ENCODE measurements around the gene TBPL2.

The TBPL2 gene

GRCh38 chr14:55381561-55381960 lies 58.9 kb downstream of the TBPL2 start:
- peaks cover 90% of the 10 kb centered on the region for H3K36me3 Mint-ChIP-seq (ENCODE audit: low read depth)
- no peaks in the 10 kb centered on the region for H3K9me3 Mint-ChIP-seq
- no peak overlapping the region for H3K27ac Mint-ChIP-seq
- intact Hi-C loops (cut with micrococcal nuclease) = no loop called here
- no peak overlapping the region for H3K4me3 Mint-ChIP-seq
- H3K4me1 Mint-ChIP-seq (ENCODE audit: low read depth) = no peaks in the 10 kb centered on the region
- H3K27me3 Mint-ChIP-seq = no peaks in the 10 kb centered on the region

GRCh38 chr14:55381040-55381439 lies 59.4 kb downstream of the TBPL2 start:
- Mint-ChIP-seq H3K27ac (peak overlapping the region; percentile 39), H3K4me1 (ENCODE audit: low read depth) (no peaks in the 10 kb centered on the region), H3K27me3 (no peaks in the 10 kb centered on the region), H3K9me3 (no peaks in the 10 kb centered on the region), H3K4me3 (no peak overlapping the region), H3K36me3 (ENCODE audit: low read depth) (peaks cover 92% of the 10 kb centered on the region)
- intact Hi-C loops (cut with micrococcal nuclease) = no loop called here

- intact Hi-C loops (cut with micrococcal nuclease) = no loop called here
- Mint-ChIP-seq H3K4me3 (no peak overlapping the region), H3K4me1 (ENCODE audit: low read depth) (no peaks in the 10 kb centered on the region), H3K36me3 (ENCODE audit: low read depth) (peaks cover 98% of the 10 kb centered on the region), H3K27me3 (no peaks in the 10 kb centered on the region), H3K27ac (no peak overlapping the region), H3K9me3 (no peaks in the 10 kb centered on the region)
Measured at GRCh38 chr14:55377236-55377635, 63.2 kb downstream of the TBPL2 start.

- Mint-ChIP-seq H3K4me3 (no peak overlapping the region), H3K36me3 (ENCODE audit: low read depth) (peaks cover 98% of the 10 kb centered on the region), H3K27me3 (no peaks in the 10 kb centered on the region), H3K9me3 (no peaks in the 10 kb centered on the region), H3K27ac (no peak overlapping the region), H3K4me1 (ENCODE audit: low read depth) (no peaks in the 10 kb centered on the region)
- intact Hi-C loops (cut with micrococcal nuclease) = no loop called here
Measured at GRCh38 chr14:55374771-55375170, 65.6 kb downstream of the TBPL2 start.

- intact Hi-C loops (cut with micrococcal nuclease) = no loop called here
- Mint-ChIP-seq H3K9me3 (no peaks in the 10 kb centered on the region), H3K36me3 (ENCODE audit: low read depth) (peaks cover 99% of the 10 kb centered on the region), H3K27me3 (no peaks in the 10 kb centered on the region), H3K4me3 (no peak overlapping the region), H3K4me1 (ENCODE audit: low read depth) (no peaks in the 10 kb centered on the region), H3K27ac (no peak overlapping the region)
Measured at GRCh38 chr14:55373784-55374705, 66.4 kb downstream of the TBPL2 start.

GRCh38 chr14:55372825-55373224 lies 67.6 kb downstream of the TBPL2 start:
- H3K27me3 Mint-ChIP-seq = no peaks in the 10 kb centered on the region
- H3K4me3 Mint-ChIP-seq = no peak overlapping the region
- peaks cover 99% of the 10 kb centered on the region for H3K36me3 Mint-ChIP-seq (ENCODE audit: low read depth)
- H3K4me1 Mint-ChIP-seq (ENCODE audit: low read depth) = no peaks in the 10 kb centered on the region
- intact Hi-C loops (cut with micrococcal nuclease) = no loop called here
- no peaks in the 10 kb centered on the region for H3K9me3 Mint-ChIP-seq
- H3K27ac Mint-ChIP-seq = no peak overlapping the region

- H3K36me3 Mint-ChIP-seq (ENCODE audit: low read depth) = peaks cover 99% of the 10 kb centered on the region
- H3K27ac Mint-ChIP-seq = no peak overlapping the region
- no peak overlapping the region for H3K4me3 Mint-ChIP-seq
- H3K4me1 Mint-ChIP-seq (ENCODE audit: low read depth) = no peaks in the 10 kb centered on the region
- intact Hi-C loops (cut with micrococcal nuclease) = no loop called here
- H3K9me3 Mint-ChIP-seq = no peaks in the 10 kb centered on the region
- no peaks in the 10 kb centered on the region for H3K27me3 Mint-ChIP-seq
Measured at GRCh38 chr14:55372423-55372822, 68.0 kb downstream of the TBPL2 start.

- H3K9me3 Mint-ChIP-seq = no peaks in the 10 kb centered on the region
- no peaks in the 10 kb centered on the region for H3K27me3 Mint-ChIP-seq
- H3K36me3 Mint-ChIP-seq (ENCODE audit: low read depth) = peaks cover 97% of the 10 kb centered on the region
- H3K4me1 Mint-ChIP-seq (ENCODE audit: low read depth) = no peaks in the 10 kb centered on the region
- H3K27ac Mint-ChIP-seq = no peak overlapping the region
- no peak overlapping the region for H3K4me3 Mint-ChIP-seq
- intact Hi-C loops (cut with micrococcal nuclease) = no loop called here
Measured at GRCh38 chr14:55370883-55371455, 69.4 kb downstream of the TBPL2 start.

GRCh38 chr14:55366271-55366670 lies 74.1 kb downstream of the TBPL2 start:
- peaks cover 82% of the 10 kb centered on the region for H3K36me3 Mint-ChIP-seq (ENCODE audit: low read depth)
- H3K27me3 Mint-ChIP-seq = no peaks in the 10 kb centered on the region
- H3K27ac Mint-ChIP-seq = no peak overlapping the region
- no peaks in the 10 kb centered on the region for H3K9me3 Mint-ChIP-seq
- intact Hi-C loops (cut with micrococcal nuclease) = no loop called here
- no peak overlapping the region for H3K4me3 Mint-ChIP-seq
- no peaks in the 10 kb centered on the region for H3K4me1 Mint-ChIP-seq (ENCODE audit: low read depth)

Measured in dendritic cell treated with granulocyte-macrophage colony-stimulating factor and Interleukin-4, amounts not matched to agents 40 ng/mL and 50 ng/mL, for 4 days (primary cell).